Astrocyte of the hippocampus (primary cell): ENCODE results near the gene LAG3.

Source experiments
- DNase-seq: peaks from one replicate; pipeline ENCODE4 v3.0.0; 2011; ENCODE audit warnings: low read depth, low spot score

Gene LAG3

GRCh38 chr12:6752921-6753771 is 19.2 kb upstream of the LAG3 start, which contains the start of gene MLF2:
Gene MLF2 (minus strand): TSS chr12:6753141. CDS start chr12:6752334, 807 bp downstream.
- DNase-seq, result peak; percentile 99

- no peak for DNase-seq
Observed at GRCh38 chr12:6753772-6754356, 18.5 kb upstream of the LAG3 start.

GRCh38 chr12:6754411-6754810 is 17.9 kb upstream of the LAG3 start:
- no peak for DNase-seq

- no peak for DNase-seq
Observed at GRCh38 chr12:6757028-6757690, 15.2 kb upstream of the LAG3 start.

GRCh38 chr12:6758506-6759095 is 13.7 kb upstream of the LAG3 start:
- no peak for DNase-seq

- no peak for DNase-seq
Observed at GRCh38 chr12:6759741-6760140, 12.6 kb upstream of the LAG3 start.

- no peak for DNase-seq
Observed at GRCh38 chr12:6763380-6763779, 8.9 kb upstream of the LAG3 start.

- peak; percentile 98 for DNase-seq
Observed at GRCh38 chr12:6764011-6764828, 8.1 kb upstream of the LAG3 start.

GRCh38 chr12:6765048-6765633 is 7.2 kb upstream of the LAG3 start:
- peak; percentile 24 for DNase-seq

GRCh38 chr12:6765634-6766581 is 6.4 kb upstream of the LAG3 start, which contains the start of gene PTMS:
Gene PTMS (plus strand): TSS chr12:6766363. CDS start chr12:6766706, 343 bp downstream.
- DNase-seq, result peak; percentile 97

GRCh38 chr12:6766651-6767349 is 5.5 kb upstream of the LAG3 start:
- DNase-seq, result peak; percentile 91

- DNase-seq, result peak; percentile 54
Observed at GRCh38 chr12:6767353-6768319, 4.7 kb upstream of the LAG3 start.

GRCh38 chr12:6768437-6768914 is 3.8 kb upstream of the LAG3 start:
- DNase-seq, result peak; percentile 44

- peak; percentile 79 for DNase-seq
Observed at GRCh38 chr12:6768990-6769389, 3.3 kb upstream of the LAG3 start.

- no peak for DNase-seq
Observed at GRCh38 chr12:6769666-6770065, 2.7 kb upstream of the LAG3 start.

- no peak for DNase-seq
Observed at GRCh38 chr12:6770094-6770493, 2.2 kb upstream of the LAG3 start.

GRCh38 chr12:6770600-6770999 is 1.7 kb upstream of the LAG3 start:
- no peak for DNase-seq

GRCh38 chr12:6771091-6771495 is 1.2 kb upstream of the LAG3 start:
- DNase-seq, result no peak
